ENCODE results near the gene ZNF593OS.

- TF ChIP-seq POLR2A (IDR thresholded peaks at IDR 0.05; ENCODE audit: low read depth) (no peak), CTCF (IDR thresholded peaks at IDR 0.05) (no peak), POLR2AphosphoS5 (IDR thresholded peaks at IDR 0.05) (no peak)
These were observed 16.2 kb upstream of the ZNF593OS start for GRCh38 chr1:26187882-26188281.

All from esophagus muscularis mucosa (tissue), 3 donors.